PC-3 (cell line): Measurements from ENCODE around the gene USP22. TPM values are rescaled to one million over a fixed set of nuclear protein-coding genes. Genes with fewer than 3 reads are reported as not detected.

Experiments used
- ATAC-seq: fragments of 200-7000 bp; cut with Tn5 transposase; 2 replicates; pipeline ENCODE4 v1.9.1; 2020; ENCODE audit warnings: mild to moderate bottlenecking, moderate library complexity
- BruUV-seq: library from RNA; stranded (reverse); fragments of 400-500 nt; replicated peaks from 2 replicates; lab custom pipeline; 2021; lab: Mats Ljungman, UMichigan
- CTCF ChIA-PET: fragments of 300-600 bp; sonication (Branson Sonifier 250); formaldehyde crosslinking; loops from one replicate; lab custom pipeline; 2022; ENCODE audit warnings: antibody characterized with exemption; lab: Charles Lee
- POLR2A ChIA-PET: fragments of 300-600 bp; sonication (Branson Sonifier 250); formaldehyde crosslinking; loops from one replicate; lab custom pipeline; 2022; ENCODE audit warnings: antibody characterized with exemption; ENCODE audit not compliant: unreplicated experiment; lab: Charles Lee
- DNase-seq: peaks from one replicate; pipeline ENCODE4 v3.0.0-alpha.2; 2015
- H2AFZ ChIP-seq: fragments of 300-600 bp; sonication (generic); 2 replicates; pipeline ENCODE4 v1.6.0; 2016; ENCODE audit warnings: antibody characterized with exemption, low read length
- H3F3A ChIP-seq: fragments of 300-600 bp; sonication (generic); one replicate; pipeline ENCODE4 v1.6.0; 2017; ENCODE audit warnings: antibody characterized with exemption, low read length, control low read depth, mild to moderate bottlenecking; ENCODE audit not compliant: unreplicated experiment
- H3K27ac ChIP-seq: fragments of 300-600 bp; sonication (generic); 2 replicates; pipeline ENCODE4 v1.5.1; 2016; ENCODE audit warnings: mild to moderate bottlenecking, low read length
- H3K27me3 ChIP-seq: fragments of 300-600 bp; sonication (generic); 2 replicates; pipeline ENCODE4 v1.6.1; 2016; ENCODE audit warnings: low read length, mixed read lengths
- H3K36me3 ChIP-seq: fragments of 300-600 bp; sonication (generic); 2 replicates; pipeline ENCODE4 v1.6.1; 2016; ENCODE audit warnings: low read depth, mixed run types, low read length, mixed read lengths
- H3K4me1 ChIP-seq: fragments of 300-600 bp; sonication (generic); 2 replicates; pipeline ENCODE4 v1.5.1; 2016; ENCODE audit warnings: low read length; ENCODE audit not compliant: insufficient read depth
- H3K4me2 ChIP-seq: fragments of 300-600 bp; sonication (generic); 2 replicates; pipeline ENCODE4 v1.6.0; 2016; ENCODE audit warnings: low read length
- H3K4me3 ChIP-seq: fragments of 300-600 bp; sonication (generic); 2 replicates; pipeline ENCODE4 v1.5.1; 2016; ENCODE audit warnings: mild to moderate bottlenecking, low read length, mixed read lengths
- H3K79me2 ChIP-seq: fragments of 300-600 bp; sonication (generic); 2 replicates; pipeline ENCODE4 v1.6.1; 2017; ENCODE audit warnings: low read length, mixed read lengths
- H3K9ac ChIP-seq: fragments of 300-600 bp; sonication (generic); 2 replicates; pipeline ENCODE4 v1.6.0; 2016; ENCODE audit warnings: mild to moderate bottlenecking, low read length
- H3K9me2 ChIP-seq: fragments of 300-600 bp; sonication (generic); replicated peaks from 2 replicates; pipeline ENCODE4 v1.6.1; 2016; ENCODE audit warnings: mixed run types, low read length, mixed read lengths
- H3K9me3 ChIP-seq: fragments of 300-600 bp; sonication (generic); 2 replicates; pipeline ENCODE4 v1.6.1; 2016; ENCODE audit warnings: low read length, mixed read lengths
- H4K20me1 ChIP-seq: fragments of 300-600 bp; sonication (generic); 2 replicates; pipeline ENCODE4 v1.6.1; 2016; ENCODE audit warnings: low read length, mixed read lengths
- CTCF ChIP-seq: fragments of 300-600 bp; sonication (generic); conservative IDR thresholded peaks from 2 replicates; pipeline ENCODE4 v1.5.1; 2017; ENCODE audit warnings: antibody characterized with exemption, low read depth, mild to moderate bottlenecking, low read length
- EZH2 ChIP-seq: fragments of 300-600 bp; sonication (generic); IDR thresholded peaks from one replicate; pipeline ENCODE4 v1.6.1; 2017; ENCODE audit warnings: antibody characterized with exemption, mild to moderate bottlenecking, low read length; ENCODE audit not compliant: unreplicated experiment
- EZH2phosphoT487 ChIP-seq: fragments of 300-600 bp; sonication (generic); IDR thresholded peaks from 2 replicates; pipeline ENCODE4 v1.6.1; 2018; ENCODE audit warnings: mild to moderate bottlenecking, antibody characterized with exemption, low read length, borderline replicate concordance
- intact Hi-C: fragments of 100-400 bp; cut with micrococcal nuclease; formaldehyde crosslinking; loops from 2 replicates; pipeline ENCODE4 v1.9.0; 2023
- total RNA-seq: library from RNA; depleted of rRNA; stranded (reverse); fragments of >200 nt; gene quantifications from 2 replicates; pipeline ENCODE4 v1.2.3, GENCODE V29; 2014

USP22 gene
- total RNA-seq, 1 experiment from 2014 or later: 188 TPM

- no peak for ATAC-seq
- no peak overlapping the region for H2AFZ ChIP-seq
- H3K9me3 ChIP-seq: no peaks in the 10 kb centered on the region
- H3K4me1 ChIP-seq: no peaks in the 10 kb centered on the region
- ChIA-PET CTCF (interaction anchor here (0.6 kb wide), 1 partner anchor 247 kb away, joined by 3 read pairs; no protein-coding TSS in a partner anchor), POLR2A (no interaction called here)
- no TSS peak for BruUV-seq
- H3F3A ChIP-seq: no peaks in the 10 kb centered on the region
- no peak overlapping the region for H3K27ac ChIP-seq
- no peaks in the 10 kb centered on the region for H3K79me2 ChIP-seq
- H3K9me2 ChIP-seq: no peaks in the 10 kb centered on the region
- H3K4me3 ChIP-seq: no peak overlapping the region
- no peaks in the 10 kb centered on the region for H3K36me3 ChIP-seq
- no peak for TF ChIP-seq EZH2phosphoT487
- no peak for TF ChIP-seq CTCF
- no peak for TF ChIP-seq EZH2
- H3K9ac ChIP-seq: no peak overlapping the region
- H3K4me2 ChIP-seq: no peak overlapping the region
- no peak for DNase-seq
- intact Hi-C loops: no loop called here
- H3K27me3 ChIP-seq: no peaks in the 10 kb centered on the region
- no peaks in the 10 kb centered on the region for H4K20me1 ChIP-seq
These were observed 6.6 kb upstream of the USP22 start for GRCh38 chr17:21049457-21049856.

- Histone ChIP-seq H3K4me1 (peaks cover 8% of the 10 kb centered on the region), H4K20me1 (peaks cover 8% of the 10 kb centered on the region), H3F3A (no peaks in the 10 kb centered on the region), H3K4me2 (no peak overlapping the region), H3K27me3 (no peaks in the 10 kb centered on the region), H3K4me3 (no peak overlapping the region), H3K36me3 (no peaks in the 10 kb centered on the region), H2AFZ (no peak overlapping the region), H3K9me2 (no peaks in the 10 kb centered on the region), H3K9ac (no peak overlapping the region), H3K27ac (no peak overlapping the region), H3K79me2 (peaks cover 15% of the 10 kb centered on the region), H3K9me3 (no peaks in the 10 kb centered on the region)
- BruUV-seq: no TSS peak
- intact Hi-C loops: no loop called here
- TF ChIP-seq EZH2 (no peak), EZH2phosphoT487 (no peak), CTCF (no peak)
- DNase-seq (no peak), ATAC-seq (no peak)
- CTCF ChIA-PET: no interaction called here
- POLR2A ChIA-PET: no interaction called here
These were observed 3.4 kb upstream of the USP22 start for GRCh38 chr17:21046216-21046615.

GRCh38 chr17:21044971-21045370, 2.2 kb upstream of the USP22 start:
- Histone ChIP-seq H3K4me2 (no peak overlapping the region), H2AFZ (no peak overlapping the region), H3K79me2 (peaks cover 28% of the 10 kb centered on the region), H3F3A (no peaks in the 10 kb centered on the region), H3K9me2 (no peaks in the 10 kb centered on the region), H3K4me1 (peaks cover 8% of the 10 kb centered on the region), H3K36me3 (no peaks in the 10 kb centered on the region), H4K20me1 (peaks cover 19% of the 10 kb centered on the region), H3K9me3 (no peaks in the 10 kb centered on the region), H3K27ac (no peak overlapping the region), H3K9ac (no peak overlapping the region), H3K27me3 (no peaks in the 10 kb centered on the region), H3K4me3 (no peak overlapping the region)
- intact Hi-C loops: no loop called here
- ChIA-PET CTCF (no interaction called here), POLR2A (no interaction called here)
- DNase-seq: no peak
- ATAC-seq: no peak
- TF ChIP-seq EZH2 (no peak), EZH2phosphoT487 (no peak), CTCF (no peak)
- BruUV-seq: no TSS peak
